GM12878 (cell line): ENCODE results near the gene CACNA1H. TPM values are rescaled to one million over a fixed set of nuclear protein-coding genes. Genes with fewer than 3 reads are reported as not detected.

Experiments
- ATAC-seq: fragments of 200-7000 bp; cut with Tn5 transposase; 3 replicates; pipeline ENCODE4 v1.9.1; 2020; ENCODE audit warnings: mild to moderate bottlenecking, moderate library complexity
- BruUV-seq: library from RNA; stranded (reverse); fragments of 400-500 nt; replicated peaks from 2 replicates; lab custom pipeline; 2021; lab: Mats Ljungman, UMichigan
- CTCF ChIA-PET: fragments of 300-600 bp; sonication (Branson Sonifier 250); formaldehyde crosslinking; extraction: SDS; loops from one replicate; lab custom pipeline; 2021; ENCODE audit warnings: inconsistent platforms; lab: Yijun Ruan, JAX
- POLR2A ChIA-PET: fragments of 350-600 bp; formaldehyde crosslinking; extraction: SDS; loops from one replicate; lab custom pipeline; 2021; ENCODE audit warnings: inconsistent platforms; lab: Charles Lee
- RAD21 ChIA-PET: fragments of 300-600 bp; sonication (Branson Sonifier 250); formaldehyde crosslinking; loops from one replicate; lab custom pipeline; 2023; ENCODE audit warnings: antibody characterized with exemption; ENCODE audit not compliant: unreplicated experiment; lab: Charles Lee
- SMC1A ChIA-PET: fragments of 300-600 bp; sonication (Branson Sonifier 250); formaldehyde crosslinking; loops from one replicate; lab custom pipeline; 2023; ENCODE audit not compliant: unreplicated experiment, uncharacterized antibody; lab: Charles Lee
- DNase-seq: peaks from one replicate; pipeline ENCODE4 v3.0.0-alpha.2; 2011; ENCODE audit warnings: low read depth, low spot score
- FAIRE-seq: peaks from 3 replicates; lab custom pipeline; 2011; peaks lifted over from hg19 to GRCh38; lab: Jason Lieb, UNC
- H2AFZ ChIP-seq: 2 replicates; pipeline ENCODE4 v1.6.0; 2011; ENCODE audit warnings: low read depth, low read length, control low read depth; ENCODE audit not compliant: control insufficient read depth
- H3K27ac ChIP-seq: 2 replicates; pipeline ENCODE4 v1.5.1; 2011; ENCODE audit warnings: control low read depth; ENCODE audit not compliant: control insufficient read depth, insufficient read depth
- H3K27me3 ChIP-seq, 2 experiments: replicated peaks in 1 of 2; 2 replicates each; pipeline versions ENCODE4 v1.6.0 to v1.6.1; 2011; ENCODE audit warnings: low read length in 1 of 2; ENCODE audit not compliant: control insufficient read depth in 2 of 2, insufficient read depth in 2 of 2
- H3K36me3 ChIP-seq, 2 experiments: 2 replicates each; pipeline ENCODE4 v1.5.1; 2011; ENCODE audit warnings: low read length in 1 of 2; ENCODE audit not compliant: control insufficient read depth in 2 of 2, insufficient read depth in 2 of 2
- H3K4me1 ChIP-seq: 2 replicates; pipeline ENCODE4 v1.6.1; 2011; ENCODE audit warnings: mild to moderate bottlenecking, low read length, moderate library complexity, mixed read lengths; ENCODE audit not compliant: control insufficient read depth, insufficient read depth
- H3K4me2 ChIP-seq: 2 replicates; pipeline ENCODE4 v1.6.0; 2011; ENCODE audit warnings: control low read depth; ENCODE audit not compliant: control insufficient read depth, insufficient read depth
- H3K4me3 ChIP-seq: fragments of 200-600 bp; sonication (generic); 2 replicates; pipeline ENCODE4 v1.5.1; 2016
- H3K79me2 ChIP-seq: 2 replicates; pipeline ENCODE4 v1.6.0; 2011; ENCODE audit warnings: low read length; ENCODE audit not compliant: control insufficient read depth, insufficient read depth
- H3K9ac ChIP-seq: 2 replicates; pipeline ENCODE4 v1.8.0; 2011; ENCODE audit warnings: low read length, control low read depth, mixed read lengths; ENCODE audit not compliant: control insufficient read depth, insufficient read depth
- H3K9me3 ChIP-seq: replicated peaks from 3 replicates; pipeline ENCODE4 v1.5.1; 2011; ENCODE audit warnings: mild to moderate bottlenecking, low read length; ENCODE audit not compliant: control insufficient read depth, insufficient read depth
- H4K20me1 ChIP-seq: 2 replicates; pipeline ENCODE4 v1.6.0; 2011; ENCODE audit not compliant: control insufficient read depth, insufficient read depth
- BACH1 ChIP-seq: fragments of 450-650 bp; IDR thresholded peaks from 2 replicates; pipeline ENCODE4 v1.6.1; 2017; ENCODE audit warnings: mild to moderate bottlenecking, borderline replicate concordance
- CBFB ChIP-seq: IDR thresholded peaks from 2 replicates; pipeline ENCODE4 v1.6.1; 2016; ENCODE audit warnings: antibody characterized with exemption, low read depth
- NBN ChIP-seq: fragments of 450-650 bp; IDR thresholded peaks from 2 replicates; pipeline ENCODE4 v1.6.1; 2016
- SMAD1 ChIP-seq: fragments of 450-650 bp; IDR thresholded peaks from 2 replicates; pipeline ENCODE4 v1.6.1; 2018; ENCODE audit warnings: mild to moderate bottlenecking, low read depth; ENCODE audit not compliant: partially characterized antibody
- SMC3 ChIP-seq: IDR thresholded peaks from 2 replicates; pipeline ENCODE4 v1.6.1; 2011; ENCODE audit warnings: low read length, improper control_type of control experiment, borderline replicate concordance
- WGBS: methylation state at CpG from one replicate; pipeline ENCODE4 v1.1.6; 2016; ENCODE audit warnings: low lambda C conversion rate; ENCODE audit not compliant: insufficient replicate concordance, insufficient coverage; ENCODE audit errors: missing lambda C conversion rate; 5-methylcytosine and 5-hydroxymethylcytosine counted together
- in situ Hi-C: fragments of 300-500 bp; cut with MboI; formaldehyde crosslinking; loops from 9 replicates; pipeline ENCODE4 v1.14.3; 2018; ENCODE audit warnings: mixed read lengths
- intact Hi-C: fragments of 100-400 bp; cut with micrococcal nuclease; formaldehyde crosslinking; loops from one replicate; pipeline ENCODE4 v1.14.2; 2022; ENCODE audit not compliant: unreplicated experiment
- polyA plus RNA-seq, 11 experiments: library from polyadenylated mRNA; depleted of rRNA in 4 of 11; unstranded in 6 of 11; stranded (reverse) in 5 of 11; fragments of >200 nt; fragmentation: Nextera tagmentation in 4 of 11; fragmentation: Illumina TruSeq in 1 of 11; extraction: Ambion mirVana in 4 of 11; extraction: Trizol in 1 of 11; gene quantifications; 1 replicate in 1 of 11; 2 replicates in 10 of 11; pipeline versions ENCODE4 v1.2.1 to v1.2.3, GENCODE V29; 2011 to 2016; ENCODE audit warnings: inconsistent platforms in 2 of 11, missing spikeins in 2 of 11, low read depth in 1 of 11
- total RNA-seq, 4 experiments: library from RNA; depleted of rRNA in 3 of 4; stranded (reverse); fragments of >200 nt in 3 of 4; fragmentation: Illumina TruSeq in 1 of 4; extraction: Trizol in 1 of 4; gene quantifications; 2 replicates each; pipeline versions ENCODE4 v1.2.1 to v1.2.3, GENCODE V29; 2013 to 2021
- TF ChIP-seq, protein P1 (sequence below): fragments of 450-650 bp; IDR thresholded peaks from 2 replicates; pipeline ENCODE4 v1.6.1; 2016; ENCODE audit warnings: mild to moderate bottlenecking, moderate library complexity, borderline replicate concordance
- TF ChIP-seq, protein P2 (sequence below): fragments of 450-650 bp; IDR thresholded peaks from 2 replicates; pipeline ENCODE4 v1.6.1; 2017; ENCODE audit warnings: mild to moderate bottlenecking, moderate library complexity

The CACNA1H gene
- total and polyA plus RNA-seq, 10 of the 15 experiments (the other 5 are each of a cell fraction or from before 2014, with no cell fraction given), result 0.03 to 0.54 TPM; not detected in 8

DNA sequence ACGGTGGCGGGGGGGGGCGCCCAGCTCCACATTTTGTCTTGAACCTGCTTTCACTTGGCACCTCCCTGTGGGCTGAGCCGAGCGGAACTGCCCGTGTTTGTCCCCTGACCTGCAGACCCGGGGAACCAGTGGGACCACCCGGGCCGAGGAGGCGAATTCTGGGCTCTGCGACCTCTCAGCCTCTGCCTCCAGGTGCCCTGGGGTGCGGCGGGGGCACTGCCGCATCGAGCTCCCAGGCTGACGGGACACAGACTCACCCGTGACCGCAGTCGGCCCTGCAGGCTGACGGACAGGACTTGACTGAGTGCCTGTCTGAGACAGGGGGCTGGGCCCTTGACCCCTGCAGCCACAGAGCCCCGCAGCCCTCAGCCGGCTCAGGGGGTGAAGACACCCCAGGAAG lies 45.8 kb upstream of the CACNA1H start:
- Histone ChIP-seq H2AFZ (no peak overlapping the region), H3K36me3 (no peaks in the 10 kb centered on the region), H3K9ac (no peak overlapping the region), H4K20me1 (no peaks in the 10 kb centered on the region), H3K79me2 (no peaks in the 10 kb centered on the region), H3K4me2 (no peak overlapping the region), H3K9me3 (no peaks in the 10 kb centered on the region), H3K4me1 (no peaks in the 10 kb centered on the region), H3K27me3 (no peaks in the 10 kb centered on the region), H3K4me3 (no peak overlapping the region), H3K27ac (no peak overlapping the region)
- no peak for DNase-seq
- ChIA-PET RAD21 (no interaction called here), CTCF (no interaction called here), POLR2A (no interaction called here), SMC1A (no interaction called here)
- WGBS, result 36% methylated on average over 22 of the region's 22 CpGs
- no peak for FAIRE-seq
- ATAC-seq, result no peak
- TF ChIP-seq NBN, result no peak
- no peak for TF ChIP-seq SMAD1
- TF ChIP-seq, protein P1, sequence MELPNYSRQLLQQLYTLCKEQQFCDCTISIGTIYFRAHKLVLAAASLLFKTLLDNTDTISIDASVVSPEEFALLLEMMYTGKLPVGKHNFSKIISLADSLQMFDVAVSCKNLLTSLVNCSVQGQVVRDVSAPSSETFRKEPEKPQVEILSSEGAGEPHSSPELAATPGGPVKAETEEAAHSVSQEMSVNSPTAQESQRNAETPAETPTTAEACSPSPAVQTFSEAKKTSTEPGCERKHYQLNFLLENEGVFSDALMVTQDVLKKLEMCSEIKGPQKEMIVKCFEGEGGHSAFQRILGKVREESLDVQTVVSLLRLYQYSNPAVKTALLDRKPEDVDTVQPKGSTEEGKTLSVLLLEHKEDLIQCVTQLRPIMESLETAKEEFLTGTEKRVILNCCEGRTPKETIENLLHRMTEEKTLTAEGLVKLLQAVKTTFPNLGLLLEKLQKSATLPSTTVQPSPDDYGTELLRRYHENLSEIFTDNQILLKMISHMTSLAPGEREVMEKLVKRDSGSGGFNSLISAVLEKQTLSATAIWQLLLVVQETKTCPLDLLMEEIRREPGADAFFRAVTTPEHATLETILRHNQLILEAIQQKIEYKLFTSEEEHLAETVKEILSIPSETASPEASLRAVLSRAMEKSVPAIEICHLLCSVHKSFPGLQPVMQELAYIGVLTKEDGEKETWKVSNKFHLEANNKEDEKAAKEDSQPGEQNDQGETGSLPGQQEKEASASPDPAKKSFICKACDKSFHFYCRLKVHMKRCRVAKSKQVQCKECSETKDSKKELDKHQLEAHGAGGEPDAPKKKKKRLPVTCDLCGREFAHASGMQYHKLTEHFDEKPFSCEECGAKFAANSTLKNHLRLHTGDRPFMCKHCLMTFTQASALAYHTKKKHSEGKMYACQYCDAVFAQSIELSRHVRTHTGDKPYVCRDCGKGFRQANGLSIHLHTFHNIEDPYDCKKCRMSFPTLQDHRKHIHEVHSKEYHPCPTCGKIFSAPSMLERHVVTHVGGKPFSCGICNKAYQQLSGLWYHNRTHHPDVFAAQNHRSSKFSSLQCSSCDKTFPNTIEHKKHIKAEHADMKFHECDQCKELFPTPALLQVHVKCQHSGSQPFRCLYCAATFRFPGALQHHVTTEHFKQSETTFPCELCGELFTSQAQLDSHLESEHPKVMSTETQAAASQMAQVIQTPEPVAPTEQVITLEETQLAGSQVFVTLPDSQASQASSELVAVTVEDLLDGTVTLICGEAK, result no peak
- TF ChIP-seq BACH1, result no peak
- no peak for TF ChIP-seq CBFB
- TF ChIP-seq SMC3, result no peak
- TF ChIP-seq, protein P2, sequence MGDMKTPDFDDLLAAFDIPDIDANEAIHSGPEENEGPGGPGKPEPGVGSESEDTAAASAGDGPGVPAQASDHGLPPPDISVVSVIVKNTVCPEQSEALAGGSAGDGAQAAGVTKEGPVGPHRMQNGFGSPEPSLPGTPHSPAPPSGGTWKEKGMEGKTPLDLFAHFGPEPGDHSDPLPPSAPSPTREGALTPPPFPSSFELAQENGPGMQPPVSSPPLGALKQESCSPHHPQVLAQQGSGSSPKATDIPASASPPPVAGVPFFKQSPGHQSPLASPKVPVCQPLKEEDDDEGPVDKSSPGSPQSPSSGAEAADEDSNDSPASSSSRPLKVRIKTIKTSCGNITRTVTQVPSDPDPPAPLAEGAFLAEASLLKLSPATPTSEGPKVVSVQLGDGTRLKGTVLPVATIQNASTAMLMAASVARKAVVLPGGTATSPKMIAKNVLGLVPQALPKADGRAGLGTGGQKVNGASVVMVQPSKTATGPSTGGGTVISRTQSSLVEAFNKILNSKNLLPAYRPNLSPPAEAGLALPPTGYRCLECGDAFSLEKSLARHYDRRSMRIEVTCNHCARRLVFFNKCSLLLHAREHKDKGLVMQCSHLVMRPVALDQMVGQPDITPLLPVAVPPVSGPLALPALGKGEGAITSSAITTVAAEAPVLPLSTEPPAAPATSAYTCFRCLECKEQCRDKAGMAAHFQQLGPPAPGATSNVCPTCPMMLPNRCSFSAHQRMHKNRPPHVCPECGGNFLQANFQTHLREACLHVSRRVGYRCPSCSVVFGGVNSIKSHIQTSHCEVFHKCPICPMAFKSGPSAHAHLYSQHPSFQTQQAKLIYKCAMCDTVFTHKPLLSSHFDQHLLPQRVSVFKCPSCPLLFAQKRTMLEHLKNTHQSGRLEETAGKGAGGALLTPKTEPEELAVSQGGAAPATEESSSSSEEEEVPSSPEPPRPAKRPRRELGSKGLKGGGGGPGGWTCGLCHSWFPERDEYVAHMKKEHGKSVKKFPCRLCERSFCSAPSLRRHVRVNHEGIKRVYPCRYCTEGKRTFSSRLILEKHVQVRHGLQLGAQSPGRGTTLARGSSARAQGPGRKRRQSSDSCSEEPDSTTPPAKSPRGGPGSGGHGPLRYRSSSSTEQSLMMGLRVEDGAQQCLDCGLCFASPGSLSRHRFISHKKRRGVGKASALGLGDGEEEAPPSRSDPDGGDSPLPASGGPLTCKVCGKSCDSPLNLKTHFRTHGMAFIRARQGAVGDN, result no peak
- no TSS peak for BruUV-seq
- in situ Hi-C loops (no loop called here), intact Hi-C loops (no loop called here)
